NCI-H2081 treated with DMSO at 0.1 percent for 48 hours (cell line): Measurements from ENCODE around the gene ARL13B.
"Not testable (repeated sequence)": the region's sequence is repeated elsewhere in the genome, so short reads cannot be mapped to it uniquely, and the experiment has no call there.

Experiments used
- DNase-seq: peaks from one replicate; lab custom pipeline; 2025; lab: John Stamatoyannopoulos, UW

Gene ARL13B

GRCh38 chr3:94001191-94001590 lies 21.2 kb downstream of the ARL13B start:
- DNase-seq: no peak

GRCh38 chr3:94001827-94002495 lies 22.0 kb downstream of the ARL13B start:
- no peak for DNase-seq

GRCh38 chr3:94004301-94004910 lies 24.5 kb downstream of the ARL13B start:
- no peak for DNase-seq

GRCh38 chr3:94008253-94008652 lies 28.3 kb downstream of the ARL13B start:
- no peak for DNase-seq

GRCh38 chr3:94009608-94010007 lies 29.7 kb downstream of the ARL13B start:
- DNase-seq: no peak

- no peak for DNase-seq
Observed at GRCh38 chr3:94011233-94011711, 31.3 kb downstream of the ARL13B start.

GRCh38 chr3:94012185-94012584 lies 32.2 kb downstream of the ARL13B start:
- DNase-seq: no peak

- DNase-seq: no peak
Observed at GRCh38 chr3:94015025-94015424, 35.1 kb downstream of the ARL13B start.

- no peak for DNase-seq
Observed at GRCh38 chr3:94019659-94020058, 39.7 kb downstream of the ARL13B start.

GRCh38 chr3:94020293-94020692 lies 40.3 kb downstream of the ARL13B start:
- DNase-seq: no peak

GRCh38 chr3:94024385-94024784 lies 44.4 kb downstream of the ARL13B start:
- no peak for DNase-seq

- DNase-seq: no peak
Observed at GRCh38 chr3:94026623-94027022, 46.7 kb downstream of the ARL13B start.

GRCh38 chr3:94028093-94028837 lies 48.3 kb downstream of the ARL13B start, which contains the start of gene STX19:
Gene STX19 (minus strand): TSS chr3:94028597. CDS start chr3:94015269, 13,328 bp downstream.
- DNase-seq: peak; percentile 86

- DNase-seq: no peak
Observed at GRCh38 chr3:94036909-94037507, 57.1 kb downstream of the ARL13B start.

GRCh38 chr3:94043285-94043684 lies 63.3 kb downstream of the ARL13B start:
- no peak for DNase-seq

GRCh38 chr3:94044100-94044936 lies 64.4 kb downstream of the ARL13B start:
- not testable (repeated sequence) for DNase-seq

GRCh38 chr3:94046533-94046932 lies 66.6 kb downstream of the ARL13B start:
- no peak for DNase-seq

GRCh38 chr3:94049267-94049666 lies 69.3 kb downstream of the ARL13B start:
- no peak for DNase-seq

GRCh38 chr3:94050546-94050945 lies 70.6 kb downstream of the ARL13B start:
- no peak for DNase-seq

GRCh38 chr3:94061297-94061696 lies 81.3 kb downstream of the ARL13B start:
- DNase-seq: no peak
